Endothelial cell of umbilical vein (primary cell): ENCODE results near the gene NGEF. TPM values are rescaled to one million over a fixed set of nuclear protein-coding genes. Genes with fewer than 3 reads are reported as not detected.

Experiments used
- BruUV-seq: library from RNA; stranded (reverse); fragments of 400-500 nt; replicated peaks from 2 replicates; lab custom pipeline; 2021; lab: Mats Ljungman, UMichigan
- CTCF ChIA-PET: fragments of 300-600, 350-600 bp; sonication (Branson Sonifier 250); formaldehyde crosslinking; loops from one replicate; lab custom pipeline; 2021; ENCODE audit warnings: antibody characterized with exemption, inconsistent platforms; lab: Charles Lee
- POLR2A ChIA-PET: fragments of 300-600, 350-600 bp; sonication (Branson Sonifier 250); formaldehyde crosslinking; loops from one replicate; lab custom pipeline; 2021; ENCODE audit warnings: antibody characterized with exemption, inconsistent platforms; lab: Charles Lee
- DNase-seq: peaks from one replicate; pipeline ENCODE4 v3.0.0-alpha.2; 2011; ENCODE audit warnings: low read depth, low spot score
- FAIRE-seq: peaks from 2 replicates; lab custom pipeline; 2011; peaks lifted over from hg19 to GRCh38; lab: Jason Lieb, UNC
- H2AFZ ChIP-seq: 2 replicates; pipeline ENCODE4 v1.6.0; 2012; ENCODE audit warnings: low read depth, low read length, control low read depth, inconsistent platforms
- H3K27ac ChIP-seq: 2 replicates; pipeline ENCODE4 v1.5.1; 2011; ENCODE audit warnings: low read depth, mild to moderate bottlenecking, control low read depth, low read length, moderate library complexity; ENCODE audit not compliant: insufficient read depth
- H3K27me3 ChIP-seq, 2 experiments: 2 replicates each; pipeline versions ENCODE4 v1.6.0 to v1.6.1; 2011; ENCODE audit warnings: low read length in 2 of 2, mixed read lengths in 1 of 2; ENCODE audit not compliant: control insufficient read depth in 2 of 2, insufficient read depth in 2 of 2
- H3K36me3 ChIP-seq, 2 experiments: 2 replicates in 1 of 2; 3 replicates in 1 of 2; pipeline ENCODE4 v1.5.1; 2011; ENCODE audit warnings: low read length in 2 of 2, mild to moderate bottlenecking in 1 of 2, moderate library complexity in 1 of 2; ENCODE audit not compliant: control insufficient read depth in 2 of 2, insufficient read depth in 2 of 2; ENCODE audit errors: extremely low read depth in 1 of 2
- H3K4me1 ChIP-seq: 3 replicates; pipeline ENCODE4 v1.5.1; 2011; ENCODE audit warnings: mild to moderate bottlenecking, low read length; ENCODE audit not compliant: control insufficient read depth, insufficient read depth; ENCODE audit errors: extremely low read depth
- H3K4me2 ChIP-seq: 2 replicates; pipeline ENCODE4 v1.6.1; 2011; ENCODE audit warnings: low read length, control low read depth, mixed read lengths; ENCODE audit not compliant: insufficient read depth
- H3K4me3 ChIP-seq, 3 experiments: fragments of 200-600 bp in 1 of 3; sonication (generic), shearing (Covaris generic) in 1 of 3; replicated peaks in 1 of 3; 2 replicates each; pipeline ENCODE4 v1.5.1; 2011 to 2016; ENCODE audit warnings: control low read depth in 3 of 3, low read length in 3 of 3, mild to moderate bottlenecking in 2 of 3, inconsistent platforms in 1 of 3, low read depth in 1 of 3, moderate library complexity in 1 of 3; ENCODE audit not compliant: insufficient read depth in 1 of 3
- H3K79me2 ChIP-seq: 2 replicates; pipeline ENCODE4 v1.6.0; 2012; ENCODE audit warnings: low read length, inconsistent platforms; ENCODE audit not compliant: control insufficient read depth, insufficient read depth
- H3K9ac ChIP-seq: replicated peaks from 2 replicates; pipeline ENCODE3; 2011; ENCODE audit warnings: low read length, control low read depth; ENCODE audit not compliant: insufficient read depth; ENCODE audit errors: extremely low read depth
- H3K9me1 ChIP-seq: replicated peaks from 3 replicates; pipeline ENCODE4 v1.6.0; 2011; ENCODE audit warnings: mild to moderate bottlenecking, low read length; ENCODE audit not compliant: control insufficient read depth, insufficient read depth; ENCODE audit errors: extremely low read depth
- H3K9me3 ChIP-seq: replicated peaks from 2 replicates; pipeline ENCODE4 v1.5.1; 2012; ENCODE audit warnings: low read length, inconsistent platforms; ENCODE audit not compliant: control insufficient read depth, insufficient read depth
- H4K20me1 ChIP-seq: replicated peaks from 2 replicates; pipeline ENCODE3; 2011; ENCODE audit warnings: mild to moderate bottlenecking, low read length; ENCODE audit not compliant: control insufficient read depth, insufficient read depth; ENCODE audit errors: extremely low read depth
- CTCF ChIP-seq, 2 donors: IDR thresholded peaks; 1 replicate in 1 of 2; 2 replicates in 1 of 2; pipeline ENCODE4 v1.5.1; 2011; ENCODE audit warnings: low read length in 2 of 2, mild to moderate bottlenecking in 2 of 2, moderate library complexity in 2 of 2, control low read depth in 1 of 2, inconsistent platforms in 1 of 2, low read depth in 1 of 2; ENCODE audit not compliant: insufficient read depth in 1 of 2; ENCODE audit errors: extremely low read depth in 1 of 2
- EZH2 ChIP-seq: IDR thresholded peaks from 2 replicates; pipeline ENCODE4 v1.6.1; 2012; ENCODE audit warnings: borderline replicate concordance, low read depth, mild to moderate bottlenecking, moderate library complexity, low read length, inconsistent platforms; ENCODE audit not compliant: severe bottlenecking
- FOS ChIP-seq: IDR thresholded peaks from 2 replicates; pipeline ENCODE4 v1.6.1; 2011; ENCODE audit warnings: mild to moderate bottlenecking, low read length, moderate library complexity, borderline replicate concordance; ENCODE audit not compliant: insufficient read depth
- GATA2 ChIP-seq: IDR thresholded peaks from 2 replicates; pipeline ENCODE4 v1.7.0; 2011; ENCODE audit warnings: low read depth, mild to moderate bottlenecking, moderate library complexity, mixed read lengths, low read length; ENCODE audit not compliant: insufficient read length, insufficient read depth
- JUN ChIP-seq: IDR thresholded peaks from 2 replicates; pipeline ENCODE4 v1.6.1; 2011; ENCODE audit warnings: borderline replicate concordance, low read depth; ENCODE audit not compliant: insufficient read length, insufficient read depth
- MAX ChIP-seq: IDR thresholded peaks from 2 replicates; pipeline ENCODE4 v1.6.1; 2011; ENCODE audit not compliant: insufficient read depth, insufficient read length
- MYC ChIP-seq: IDR thresholded peaks from one replicate; pipeline ENCODE4 v1.6.1; 2011; ENCODE audit warnings: mild to moderate bottlenecking, low read depth, low read length
- POLR2A ChIP-seq: IDR thresholded peaks from 2 replicates; pipeline ENCODE4 v1.6.1; 2012; ENCODE audit warnings: low read depth, mild to moderate bottlenecking, control low read depth, low read length
- POLR2AphosphoS5 ChIP-seq: IDR thresholded peaks from 2 replicates; pipeline ENCODE4 v1.6.1; 2012; ENCODE audit warnings: low read depth, mild to moderate bottlenecking, control low read depth, low read length, moderate library complexity; ENCODE audit not compliant: insufficient read depth
- dilution Hi-C: fragments of 300-500 bp; cut with MboI; formaldehyde crosslinking; loops from one replicate; pipeline ENCODE4 v1.15.0; 2019; ENCODE audit warnings: low sequenced_read_pairs; ENCODE audit not compliant: extremely low pct_ligation_motif_present
- intact Hi-C: fragments of 100-400 bp; cut with micrococcal nuclease; formaldehyde crosslinking; loops from one replicate; pipeline ENCODE4 v1.10.0; 2022
- polyA plus RNA-seq, 4 experiments: library from polyadenylated mRNA; depleted of rRNA in 3 of 4; stranded (reverse) in 3 of 4; unstranded in 1 of 4; fragments of >200 nt; gene quantifications; 2 replicates each; pipeline versions ENCODE4 v1.2.1 to v1.2.3, GENCODE V29; 2011 to 2012; ENCODE audit warnings: missing spikeins in 1 of 4
- total RNA-seq: library from RNA; stranded (reverse); gene quantifications from 2 replicates; pipeline ENCODE4 v1.2.3, GENCODE V29; 2021

Gene NGEF
- total and polyA plus RNA-seq, 2 donors (not counting 3 experiments of a cell fraction or from before 2014, with no cell fraction given): 0.22 to 0.41 TPM

GRCh38 chr2:233010569-233011267 is 2.3 kb downstream of the NGEF start:
- Histone ChIP-seq H3K4me3 (no peak overlapping the region), H3K36me3 (no peaks in the 10 kb centered on the region), H3K27ac (no peak overlapping the region), H3K79me2 (no peaks in the 10 kb centered on the region), H3K9ac (no peak overlapping the region), H3K4me1 (no peaks in the 10 kb centered on the region), H3K9me3 (no peaks in the 10 kb centered on the region), H3K9me1 (no peaks in the 10 kb centered on the region), H3K27me3 (peaks cover 3% of the 10 kb centered on the region in 2 experiments), H3K4me2 (no peak overlapping the region), H2AFZ (no peak overlapping the region), H4K20me1 (no peaks in the 10 kb centered on the region)
- dilution Hi-C loops (no loop called here), intact Hi-C loops (no loop called here)
- POLR2A ChIA-PET: no interaction called here
- CTCF ChIA-PET: interaction anchor here (2.1 kb wide), 1 partner anchor 18 kb away, joined by 10 read pairs; no protein-coding TSS in a partner anchor
- FAIRE-seq: no peak
- no peak for DNase-seq
- no peak for TF ChIP-seq JUN
- TF ChIP-seq FOS: no peak
- TF ChIP-seq POLR2A: no peak
- TF ChIP-seq GATA2: no peak
- no peak for TF ChIP-seq POLR2AphosphoS5
- TF ChIP-seq CTCF (IDR thresholded peaks at IDR 0.05; ENCODE audit: extremely low read depth in 1 of 2, insufficient read depth in 1 of 2, low read depth in 1 of 2, low read length in 2 of 2): no peak
- TF ChIP-seq EZH2: no peak
- no peak for TF ChIP-seq MAX
- no peak for TF ChIP-seq MYC
- BruUV-seq: no TSS peak
